SK-N-MC (cell line): ENCODE measurements around the gene CETP.

Experiments
- EZH2 ChIP-seq: fragments of 200-600 bp; sonication (generic); IDR thresholded peaks from one replicate; pipeline ENCODE4 v1.6.1; 2017; ENCODE audit warnings: antibody characterized with exemption
- POLR2AphosphoS5 ChIP-seq: IDR thresholded peaks from 2 replicates; pipeline ENCODE4 v1.6.1; 2012; ENCODE audit warnings: mild to moderate bottlenecking, low read depth, low read length, borderline replicate concordance

- TF ChIP-seq POLR2AphosphoS5 (no peak), EZH2 (no peak)
These were observed 48.7 kb upstream of the CETP start for GRCh38 chr16:56912746-56913708.
